Spleen (tissue), 11 donors: ENCODE results near the gene OCRL. TPM values are rescaled to one million over a fixed set of nuclear protein-coding genes. Genes with fewer than 3 reads are reported as not detected.

Experiments
- DNase-seq: peaks from one replicate; pipeline ENCODE4 v3.0.0-alpha.2; 2020
- H3K27ac ChIP-seq, 8 donors: fragments of 200-600 bp; sonication (generic) in 7 of 8; 1 replicate in 4 of 8; 2 replicates in 4 of 8; pipeline versions ENCODE4 v1.5.0 to v1.8.0; 2016 to 2021; ENCODE audit warnings: inconsistent platforms in 4 of 8, mild to moderate bottlenecking in 4 of 8, moderate library complexity in 1 of 8
- H3K27me3 ChIP-seq, 7 donors: fragments of 200-600 bp; sonication (generic) in 6 of 7; replicated peaks in 1 of 7; 1 replicate in 4 of 7; 2 replicates in 3 of 7; pipeline versions ENCODE4 v1.5.0 to v1.8.0; 2016 to 2021; ENCODE audit warnings: inconsistent platforms in 3 of 7, mild to moderate bottlenecking in 1 of 7
- H3K36me3 ChIP-seq, 6 donors: fragments of 200-600 bp; sonication (generic) in 5 of 6; 1 replicate in 4 of 6; 2 replicates in 2 of 6; pipeline versions ENCODE4 v1.5.0 to v1.8.0; 2016 to 2021; ENCODE audit warnings: inconsistent platforms in 2 of 6
- H3K4me1 ChIP-seq, 6 donors: fragments of 200-600 bp; sonication (generic) in 5 of 6; 1 replicate in 3 of 6; 2 replicates in 3 of 6; pipeline versions ENCODE4 v1.5.0 to v1.8.0; 2016 to 2021; ENCODE audit warnings: inconsistent platforms in 3 of 6
- H3K4me3 ChIP-seq, 8 donors: fragments of 200-600 bp; sonication (generic) in 7 of 8; 1 replicate in 4 of 8; 2 replicates in 4 of 8; pipeline versions ENCODE4 v1.5.0 to v1.8.0; 2016 to 2021; ENCODE audit warnings: inconsistent platforms in 4 of 8, mild to moderate bottlenecking in 4 of 8, moderate library complexity in 2 of 8
- H3K9me3 ChIP-seq, 8 donors: fragments of 200-600 bp; sonication (generic) in 7 of 8; 1 replicate in 4 of 8; 2 replicates in 4 of 8; pipeline versions ENCODE4 v1.5.0 to v1.8.0; 2016 to 2021; ENCODE audit warnings: inconsistent platforms in 4 of 8
- POLR2A ChIP-seq, 3 donors: fragments of 450-650 bp; IDR thresholded peaks; one replicate each; pipeline ENCODE4 v1.5.1; 2017; ENCODE audit warnings: antibody characterized with exemption in 3 of 3, mild to moderate bottlenecking in 1 of 3
- POLR2AphosphoS5 ChIP-seq, 3 donors: sonication (generic); formaldehyde crosslinking; IDR thresholded peaks; one replicate each; pipeline ENCODE4 v1.5.1; 2017; ENCODE audit warnings: antibody characterized with exemption in 3 of 3
- WGBS, 5 donors: extraction: QIAGEN DNeasy Blood & Tissue Kit in 3 of 5; methylation state at CpG; one replicate each; pipeline versions ENCODE4 v1.1.5 to v1.1.7; 2013 to 2018; 5-methylcytosine and 5-hydroxymethylcytosine counted together
- intact Hi-C: fragments of 100-400 bp; cut with DNase I; formaldehyde crosslinking; loops from one replicate; pipeline ENCODE4 v1.15.0; 2023; ENCODE audit warnings: low total_unique reads
- polyA plus RNA-seq, 3 donors: library from polyadenylated mRNA; stranded (reverse); fragments of 200-250 nt; gene quantifications; one replicate each; pipeline ENCODE4 v1.2.1, GENCODE V29; 2013
- total RNA-seq, 7 donors: library from RNA; depleted of rRNA in 3 of 7; stranded (reverse); fragments of >200 nt in 3 of 7; fragmentation: NEBNext Ultra II Directional in 4 of 7; extraction: Animal tissue kit (Norgen Biotek cat#: 25700) in 4 of 7; gene quantifications; one replicate each; pipeline versions ENCODE4 v1.1.0 to v1.2.1, GENCODE V29; 2016 to 2021
- TF ChIP-seq, protein P1 (sequence below), 11 experiments: fragments of 200-600 bp in 7 of 11; fragments of 450-650 bp in 4 of 11; sonication (generic) in 4 of 11; IDR thresholded peaks in 8 of 11; conservative IDR thresholded peaks in 3 of 11; 1 replicate in 7 of 11; 2 replicates in 4 of 11; pipeline versions ENCODE4 v1.4.0 to v1.8.0; 2016 to 2021; ENCODE audit warnings: antibody characterized with exemption in 11 of 11, inconsistent platforms in 4 of 11, mild to moderate bottlenecking in 1 of 11
- donor health status: healthy with polysubstance abuse.
- donor health status: DM: no; HTN: no; CAD: no; lungs with moderate emphysema.
- donor health status: DM: no; HTN: no; CAD: no.
- donor health status: Bipolar disorder and iron deficiency.
- donor health status: healthy.
- donor health status: DM: no; HTN: no; CAD: no.
- donor health status: DM: yes; HTN: yes; CAD: no.

The OCRL gene
- total and polyA plus RNA-seq, 10 donors: 3.2 to 16.9 (median 11.2) TPM

GRCh38 chrX:129522184-129523078 lies 17.6 kb upstream of the OCRL start:
- intact Hi-C loops: no loop called here
- H3K27me3 ChIP-seq: peaks cover 0 to 26% (median 3%) of the 10 kb centered on the region in 7 donors
- H3K9me3 ChIP-seq: peaks cover 0 to 3% (median 0%) of the 10 kb centered on the region in 8 donors
- peak overlapping the region; percentile 42 to 78 (median 52) for H3K4me3 ChIP-seq
- TF ChIP-seq, protein P1, sequence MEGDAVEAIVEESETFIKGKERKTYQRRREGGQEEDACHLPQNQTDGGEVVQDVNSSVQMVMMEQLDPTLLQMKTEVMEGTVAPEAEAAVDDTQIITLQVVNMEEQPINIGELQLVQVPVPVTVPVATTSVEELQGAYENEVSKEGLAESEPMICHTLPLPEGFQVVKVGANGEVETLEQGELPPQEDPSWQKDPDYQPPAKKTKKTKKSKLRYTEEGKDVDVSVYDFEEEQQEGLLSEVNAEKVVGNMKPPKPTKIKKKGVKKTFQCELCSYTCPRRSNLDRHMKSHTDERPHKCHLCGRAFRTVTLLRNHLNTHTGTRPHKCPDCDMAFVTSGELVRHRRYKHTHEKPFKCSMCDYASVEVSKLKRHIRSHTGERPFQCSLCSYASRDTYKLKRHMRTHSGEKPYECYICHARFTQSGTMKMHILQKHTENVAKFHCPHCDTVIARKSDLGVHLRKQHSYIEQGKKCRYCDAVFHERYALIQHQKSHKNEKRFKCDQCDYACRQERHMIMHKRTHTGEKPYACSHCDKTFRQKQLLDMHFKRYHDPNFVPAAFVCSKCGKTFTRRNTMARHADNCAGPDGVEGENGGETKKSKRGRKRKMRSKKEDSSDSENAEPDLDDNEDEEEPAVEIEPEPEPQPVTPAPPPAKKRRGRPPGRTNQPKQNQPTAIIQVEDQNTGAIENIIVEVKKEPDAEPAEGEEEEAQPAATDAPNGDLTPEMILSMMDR (IDR thresholded peaks at IDR 0.05 in 8 of 11, conservative IDR thresholded peaks at IDR 0.05 in 3 of 11): no peak
- TF ChIP-seq POLR2AphosphoS5 (IDR thresholded peaks at IDR 0.05) (no peak), POLR2A (IDR thresholded peaks at IDR 0.05) (no peak)
- WGBS, 5 donors: 2 to 47% (median 4%) methylated on average over 21 to 51 of the region's 56 CpGs
- H3K27ac ChIP-seq: peak overlapping the region in 7 of 8 donors; percentile 63 to 80 (median 76)
- DNase-seq: no peak
- H3K4me1 ChIP-seq: peaks cover 0 to 10% (median 0%) of the 10 kb centered on the region in 6 donors
- H3K36me3 ChIP-seq: no peaks in the 10 kb centered on the region

DNA sequence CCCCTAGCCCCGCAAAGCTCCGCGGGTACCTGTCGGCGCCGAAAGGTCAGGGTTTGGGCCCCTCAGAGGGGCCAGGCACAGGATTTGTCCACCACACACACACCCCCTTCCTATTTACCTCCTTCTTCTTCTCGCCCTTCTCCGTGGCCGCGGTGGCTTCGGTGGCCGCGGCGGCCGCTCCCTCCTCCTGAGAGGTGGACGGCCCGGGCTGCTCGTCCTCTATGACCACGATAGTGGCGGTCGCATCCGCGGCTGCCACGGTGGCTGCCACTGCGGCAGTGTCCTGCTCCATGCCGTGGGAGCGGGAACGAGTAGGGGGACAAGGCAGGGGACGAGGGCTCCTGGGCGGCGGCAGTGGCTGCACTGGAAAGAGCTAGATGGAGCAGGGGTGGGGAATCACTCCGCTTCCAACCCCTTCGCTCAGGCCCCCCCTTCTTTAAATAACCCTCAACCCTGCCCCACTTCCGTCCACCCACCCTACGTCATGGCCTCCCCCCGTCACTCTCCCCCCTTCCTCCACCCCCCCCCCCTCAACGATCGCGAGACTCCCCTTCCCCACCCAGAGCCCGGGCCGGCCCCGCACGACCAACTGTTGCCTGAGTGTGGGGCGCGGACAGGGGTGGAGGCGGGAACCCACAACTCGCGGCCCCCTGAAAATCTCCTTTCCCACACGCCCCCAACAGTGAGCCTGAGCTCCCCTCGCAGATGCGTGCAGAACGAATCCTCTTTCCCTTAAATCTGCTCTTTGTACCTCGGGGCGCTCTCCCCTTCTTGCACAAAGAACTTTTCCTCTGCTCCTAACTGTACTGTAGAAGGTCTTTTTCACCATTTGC lies 16.8 kb upstream of the OCRL start, which contains the start of gene SMARCA1:
Gene SMARCA1, minus strand, starts transcription at position 412 of the 833 bp plus-strand sequence. Its CDS starts 120 bp downstream, at position 292.
- Histone ChIP-seq H3K4me1 (peaks cover 0 to 10% (median 0%) of the 10 kb centered on the region in 6 donors), H3K27ac (peak within 1 kb of the TSS in 7 of 8 donors; percentile 63 to 80 (median 76)), H3K9me3 (peaks cover 0 to 3% (median 0%) of the 10 kb centered on the region in 8 donors), H3K27me3 (peaks cover 0 to 26% (median 3%) of the 10 kb centered on the region in 7 donors), H3K36me3 (no peaks in the 10 kb centered on the region), H3K4me3 (peak within 1 kb of the TSS; percentile 42 to 78 (median 52))
- TF ChIP-seq POLR2A (IDR thresholded peaks at IDR 0.05) (no peak), POLR2AphosphoS5 (IDR thresholded peaks at IDR 0.05) (peak in 2 of 3 donors; percentile 42 to 52)
- peak; percentile 78 for DNase-seq
- intact Hi-C loops: no loop called here
- WGBS, 5 donors: 3 to 50% (median 5%) methylated on average over 7 to 51 of the region's 54 CpGs

DNA sequence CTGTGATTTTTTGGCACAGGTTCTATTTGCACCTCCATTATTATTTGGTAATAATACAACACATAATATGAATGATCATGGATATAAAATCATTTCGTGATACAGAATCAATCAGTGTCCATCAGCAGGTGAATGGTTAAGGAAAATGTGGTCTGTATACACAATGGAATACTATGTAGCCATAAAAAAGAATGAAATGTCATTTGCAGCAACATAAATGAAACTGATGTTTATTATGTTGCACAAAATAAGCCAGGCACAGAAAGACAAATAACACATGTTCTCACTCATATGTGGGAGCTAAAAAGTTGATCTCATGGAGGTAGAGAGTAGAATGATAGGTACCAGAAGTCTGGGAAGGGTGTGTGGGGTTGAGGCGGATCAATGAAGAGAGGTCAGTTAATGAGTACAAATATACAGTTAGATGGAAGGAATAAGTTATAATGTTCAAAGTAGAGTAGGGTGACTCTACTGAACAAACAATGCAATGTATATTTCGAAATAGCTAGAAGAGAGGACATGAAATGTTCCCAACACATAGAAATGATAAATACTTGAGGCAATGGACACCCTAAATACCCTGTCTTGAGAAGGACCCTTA lies 15.7 kb upstream of the OCRL start:
- Histone ChIP-seq H3K4me3 (no peak overlapping the region), H3K27me3 (peaks cover 0 to 26% (median 3%) of the 10 kb centered on the region in 7 donors), H3K27ac (no peak overlapping the region), H3K36me3 (no peaks in the 10 kb centered on the region), H3K4me1 (peaks cover 0 to 10% (median 0%) of the 10 kb centered on the region in 6 donors), H3K9me3 (peaks cover 0 to 3% (median 0%) of the 10 kb centered on the region in 8 donors)
- intact Hi-C loops: no loop called here
- no peak for DNase-seq
- 76 to 95% (median 87%) methylated on average over 3 of the region's 3 CpGs for WGBS, 5 donors
- no peak for TF ChIP-seq POLR2AphosphoS5 (IDR thresholded peaks at IDR 0.05)
- TF ChIP-seq POLR2A (IDR thresholded peaks at IDR 0.05): no peak
- TF ChIP-seq, protein P1 (IDR thresholded peaks at IDR 0.05 in 8 of 11, conservative IDR thresholded peaks at IDR 0.05 in 3 of 11): no peak

DNA sequence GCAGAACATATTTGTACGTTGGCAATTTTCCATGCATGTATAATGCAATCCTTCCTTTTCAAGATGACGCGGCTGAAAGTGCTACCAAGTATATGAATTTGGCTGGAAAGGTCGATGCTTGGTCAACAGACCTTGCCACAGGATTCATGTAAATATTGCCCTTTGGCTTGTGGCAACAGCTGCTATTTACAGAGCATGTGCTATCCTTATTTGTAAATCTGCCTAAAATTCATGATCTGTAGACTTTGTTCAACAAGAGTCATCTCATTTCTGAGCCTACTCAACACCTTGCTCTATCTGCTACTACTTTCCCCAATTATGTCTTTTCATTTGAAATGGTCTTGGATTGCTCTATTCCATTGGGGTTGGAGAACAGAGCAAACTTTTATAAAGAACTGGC lies 14.9 kb upstream of the OCRL start:
- Histone ChIP-seq H3K27ac (no peak overlapping the region), H3K4me3 (no peak overlapping the region), H3K9me3 (peaks cover 0 to 3% (median 0%) of the 10 kb centered on the region in 8 donors), H3K27me3 (peaks cover 0 to 26% (median 3%) of the 10 kb centered on the region in 7 donors), H3K4me1 (peaks cover 0 to 10% (median 0%) of the 10 kb centered on the region in 6 donors), H3K36me3 (no peaks in the 10 kb centered on the region)
- no peak for DNase-seq
- WGBS, 5 donors: 27 to 52% (median 49%) methylated on average over 4 of the region's 4 CpGs
- TF ChIP-seq POLR2AphosphoS5 (IDR thresholded peaks at IDR 0.05) (no peak), POLR2A (IDR thresholded peaks at IDR 0.05) (no peak)
- TF ChIP-seq, protein P1 (IDR thresholded peaks at IDR 0.05 in 8 of 11, conservative IDR thresholded peaks at IDR 0.05 in 3 of 11): no peak
- intact Hi-C loops: no loop called here
